Activated naive CD8-positive, alpha-beta T cell treated with anti-CD3 and anti-CD28 coated beads, Interleukin-2, amount 50 U/mL, for 24 hours (primary cell): Measurements from ENCODE around the gene DNPH1.

Experiments
- ATAC-seq: fragments of 150-1000 bp; cut with Tn5 transposase; one replicate; pipeline ENCODE4 v1.10.0; 2021
- DNase-seq: peaks from one replicate; pipeline ENCODE4 v3.0.0; 2021
- H3K27ac Mint-ChIP-seq: one replicate; pipeline ENCODE4 v1.8.0; 2021; ENCODE audit warnings: mild to moderate bottlenecking, mixed read lengths
- H3K27me3 Mint-ChIP-seq: one replicate; pipeline ENCODE4 v1.8.0; 2021; ENCODE audit warnings: mixed read lengths
- H3K36me3 Mint-ChIP-seq: one replicate; pipeline ENCODE4 v1.8.0; 2021; ENCODE audit warnings: low read depth, mixed read lengths
- H3K4me1 Mint-ChIP-seq: one replicate; pipeline ENCODE4 v1.8.0; 2021; ENCODE audit warnings: mixed read lengths
- H3K4me3 Mint-ChIP-seq: one replicate; pipeline ENCODE4 v1.8.0; 2021; ENCODE audit warnings: mild to moderate bottlenecking, moderate library complexity, mixed read lengths
- H3K9me3 Mint-ChIP-seq: one replicate; pipeline ENCODE4 v1.8.0; 2021; ENCODE audit warnings: mixed read lengths

The DNPH1 gene

GRCh38 chr6:43219814-43220213 lies 9.5 kb downstream of the DNPH1 start:
- Mint-ChIP-seq H3K27ac (no peak overlapping the region), H3K4me1 (peaks cover 31% of the 10 kb centered on the region), H3K36me3 (peaks cover 21% of the 10 kb centered on the region), H3K9me3 (no peaks in the 10 kb centered on the region), H3K4me3 (no peak overlapping the region), H3K27me3 (no peaks in the 10 kb centered on the region)
- ATAC-seq = no peak
- no peak for DNase-seq

DNA sequence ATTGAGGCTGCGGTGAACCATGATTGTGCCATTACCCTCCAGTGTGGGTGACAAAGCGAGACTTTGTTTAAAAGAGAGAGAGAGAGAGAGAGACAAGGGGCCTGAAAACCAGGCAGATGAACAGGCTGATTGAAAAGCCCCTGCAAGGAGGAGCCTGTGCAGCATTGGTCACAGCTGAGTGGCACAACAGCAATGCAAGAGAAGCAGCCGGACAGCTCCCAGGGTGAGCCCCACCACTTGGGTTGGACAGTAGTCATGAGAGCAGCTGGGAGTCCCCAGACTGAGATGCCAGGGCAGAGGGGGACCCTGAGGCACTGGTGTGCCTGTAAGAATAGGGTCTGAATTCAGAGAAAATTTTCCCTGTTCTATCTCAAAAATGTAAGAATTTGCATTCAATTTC lies 10.2 kb downstream of the DNPH1 start:
- H3K9me3 Mint-ChIP-seq = no peaks in the 10 kb centered on the region
- ATAC-seq (no peak), DNase-seq (no peak)
- H3K4me1 Mint-ChIP-seq = peaks cover 24% of the 10 kb centered on the region
- peaks cover 19% of the 10 kb centered on the region for H3K36me3 Mint-ChIP-seq
- no peaks in the 10 kb centered on the region for H3K27me3 Mint-ChIP-seq
- H3K27ac Mint-ChIP-seq = no peak overlapping the region
- H3K4me3 Mint-ChIP-seq = no peak overlapping the region

GRCh38 chr6:43217351-43217750 lies 11.9 kb downstream of the DNPH1 start:
- Mint-ChIP-seq H3K4me1 (peaks cover 11% of the 10 kb centered on the region), H3K9me3 (no peaks in the 10 kb centered on the region), H3K27me3 (no peaks in the 10 kb centered on the region), H3K27ac (no peak overlapping the region), H3K4me3 (no peak overlapping the region), H3K36me3 (peaks cover 17% of the 10 kb centered on the region)
- DNase-seq (no peak), ATAC-seq (no peak)

DNA sequence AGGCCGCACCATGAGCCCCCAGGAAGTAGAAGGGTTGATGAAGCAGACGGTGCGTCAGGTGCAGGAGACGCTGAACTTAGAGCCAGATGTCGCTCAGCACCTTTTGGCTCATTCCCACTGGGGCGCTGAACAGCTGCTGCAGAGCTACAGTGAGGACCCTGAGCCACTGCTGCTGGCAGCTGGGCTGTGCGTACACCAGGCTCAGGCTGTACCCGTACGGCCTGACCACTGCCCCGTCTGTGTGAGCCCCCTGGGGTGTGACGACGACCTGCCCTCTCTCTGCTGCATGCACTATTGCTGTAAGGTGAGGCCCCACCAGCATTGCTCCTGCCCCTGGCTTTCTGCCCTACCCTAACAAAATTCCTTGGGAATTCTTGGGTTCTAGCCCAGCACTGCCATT lies 13.1 kb downstream of the DNPH1 start:
- no peaks in the 10 kb centered on the region for H3K27me3 Mint-ChIP-seq
- H3K36me3 Mint-ChIP-seq = peaks cover 15% of the 10 kb centered on the region
- no peaks in the 10 kb centered on the region for H3K9me3 Mint-ChIP-seq
- ATAC-seq (no peak), DNase-seq (no peak)
- H3K4me1 Mint-ChIP-seq = peaks cover 3% of the 10 kb centered on the region
- no peak overlapping the region for H3K4me3 Mint-ChIP-seq
- H3K27ac Mint-ChIP-seq = no peak overlapping the region

- Mint-ChIP-seq H3K9me3 (no peaks in the 10 kb centered on the region), H3K4me3 (no peak overlapping the region), H3K27me3 (no peaks in the 10 kb centered on the region), H3K4me1 (no peaks in the 10 kb centered on the region), H3K27ac (no peak overlapping the region), H3K36me3 (peaks cover 12% of the 10 kb centered on the region)
- DNase-seq (no peak), ATAC-seq (no peak)
Observed at GRCh38 chr6:43215066-43215465, 14.2 kb downstream of the DNPH1 start.

GRCh38 chr6:43213431-43213830 lies 15.8 kb downstream of the DNPH1 start:
- Mint-ChIP-seq H3K36me3 (peaks cover 8% of the 10 kb centered on the region), H3K27ac (no peak overlapping the region), H3K9me3 (no peaks in the 10 kb centered on the region), H3K27me3 (no peaks in the 10 kb centered on the region), H3K4me1 (no peaks in the 10 kb centered on the region), H3K4me3 (no peak overlapping the region)
- DNase-seq (no peak), ATAC-seq (no peak)

- Mint-ChIP-seq H3K27me3 (no peaks in the 10 kb centered on the region), H3K27ac (no peak overlapping the region), H3K4me1 (no peaks in the 10 kb centered on the region), H3K9me3 (no peaks in the 10 kb centered on the region), H3K36me3 (peaks cover 8% of the 10 kb centered on the region), H3K4me3 (no peak overlapping the region)
- ATAC-seq (no peak), DNase-seq (no peak)
Observed at GRCh38 chr6:43211955-43212354, 17.3 kb downstream of the DNPH1 start.

- Mint-ChIP-seq H3K27ac (no peak overlapping the region), H3K36me3 (peaks cover 7% of the 10 kb centered on the region), H3K27me3 (no peaks in the 10 kb centered on the region), H3K4me3 (no peak overlapping the region), H3K4me1 (no peaks in the 10 kb centered on the region), H3K9me3 (no peaks in the 10 kb centered on the region)
- DNase-seq (no peak), ATAC-seq (no peak)
Observed at GRCh38 chr6:43207286-43207685, 22.0 kb downstream of the DNPH1 start.

- Mint-ChIP-seq H3K27ac (no peak overlapping the region), H3K36me3 (peaks cover 7% of the 10 kb centered on the region), H3K4me3 (no peak overlapping the region), H3K9me3 (no peaks in the 10 kb centered on the region), H3K27me3 (no peaks in the 10 kb centered on the region), H3K4me1 (no peaks in the 10 kb centered on the region)
- ATAC-seq (no peak), DNase-seq (no peak)
Observed at GRCh38 chr6:43205849-43206248, 23.4 kb downstream of the DNPH1 start.

DNA sequence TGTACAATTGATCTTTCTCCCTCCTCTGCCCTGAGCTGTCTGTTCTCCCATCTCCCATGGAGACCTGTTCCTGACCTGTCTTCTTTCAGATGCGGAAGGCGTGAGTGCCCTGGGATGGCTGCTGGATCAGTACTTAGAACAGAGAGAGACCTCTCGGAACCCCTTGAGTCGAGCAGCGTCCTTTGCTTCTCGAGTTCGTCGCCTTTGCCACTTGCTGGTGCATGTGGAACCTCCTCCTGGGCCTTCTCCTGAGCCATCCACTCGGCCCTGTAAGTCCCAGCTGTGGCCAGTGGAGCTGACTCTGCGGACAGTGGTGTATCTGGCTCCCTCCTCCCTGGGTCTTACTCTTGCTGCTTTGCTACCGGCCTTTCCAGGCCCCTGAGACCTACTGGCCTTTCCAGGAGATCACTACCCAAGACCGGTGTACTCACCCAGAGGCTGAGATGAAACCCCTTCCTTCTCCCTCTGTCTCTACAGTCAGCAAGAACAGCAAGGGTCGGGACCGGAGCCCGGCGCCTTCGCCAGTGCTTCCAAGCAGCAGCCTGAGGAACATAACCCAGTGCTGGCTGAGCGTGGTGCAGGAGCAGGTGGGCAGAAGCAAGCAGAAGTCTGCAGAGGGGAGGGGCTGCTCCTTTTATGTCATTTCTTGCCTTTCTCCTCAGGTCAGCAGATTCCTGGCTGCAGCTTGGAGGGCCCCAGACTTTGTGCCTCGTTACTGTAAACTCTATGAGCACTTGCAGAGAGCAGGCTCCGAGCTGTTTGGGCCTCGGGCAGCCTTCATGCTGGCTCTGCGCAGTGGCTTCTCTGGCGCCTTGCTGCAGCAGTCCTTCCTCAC lies 24.8 kb downstream of the DNPH1 start:
- no peaks in the 10 kb centered on the region for H3K4me1 Mint-ChIP-seq
- H3K9me3 Mint-ChIP-seq = no peaks in the 10 kb centered on the region
- no peak overlapping the region for H3K27ac Mint-ChIP-seq
- ATAC-seq (no peak), DNase-seq (no peak)
- H3K27me3 Mint-ChIP-seq = no peaks in the 10 kb centered on the region
- H3K4me3 Mint-ChIP-seq = no peak overlapping the region
- peaks cover 10% of the 10 kb centered on the region for H3K36me3 Mint-ChIP-seq

DNA sequence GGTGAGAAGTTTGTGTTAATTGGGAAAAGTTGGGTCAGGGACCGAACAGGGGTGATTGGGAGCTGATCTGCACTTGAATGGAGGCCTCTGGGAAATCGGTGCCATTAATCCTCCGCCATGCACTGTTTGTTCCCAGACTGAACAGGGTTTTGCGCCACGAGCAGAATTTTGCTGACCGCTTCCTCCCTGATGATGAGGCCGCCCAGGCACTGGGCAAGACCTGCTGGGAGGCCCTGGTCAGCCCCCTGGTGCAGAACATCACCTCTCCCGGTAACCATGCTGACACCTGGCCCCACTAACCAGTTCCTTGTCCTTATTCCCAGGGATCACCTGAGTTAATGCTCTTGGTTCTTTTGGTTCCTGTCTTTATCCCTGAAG lies 25.6 kb downstream of the DNPH1 start:
- H3K4me1 Mint-ChIP-seq = no peaks in the 10 kb centered on the region
- ATAC-seq (no peak), DNase-seq (no peak)
- H3K36me3 Mint-ChIP-seq = peaks cover 10% of the 10 kb centered on the region
- no peaks in the 10 kb centered on the region for H3K27me3 Mint-ChIP-seq
- H3K4me3 Mint-ChIP-seq = no peak overlapping the region
- no peaks in the 10 kb centered on the region for H3K9me3 Mint-ChIP-seq
- no peak overlapping the region for H3K27ac Mint-ChIP-seq

- H3K36me3 Mint-ChIP-seq = peaks cover 10% of the 10 kb centered on the region
- ATAC-seq (no peak), DNase-seq (no peak)
- no peaks in the 10 kb centered on the region for H3K9me3 Mint-ChIP-seq
- no peak overlapping the region for H3K27ac Mint-ChIP-seq
- no peaks in the 10 kb centered on the region for H3K27me3 Mint-ChIP-seq
- H3K4me1 Mint-ChIP-seq = no peaks in the 10 kb centered on the region
- H3K4me3 Mint-ChIP-seq = no peak overlapping the region
Observed at GRCh38 chr6:43203029-43203717, 26.1 kb downstream of the DNPH1 start.

- no peak for DNase-seq
- Mint-ChIP-seq H3K36me3 (peaks cover 8% of the 10 kb centered on the region), H3K4me3 (no peak overlapping the region), H3K9me3 (no peaks in the 10 kb centered on the region), H3K27ac (no peak overlapping the region), H3K4me1 (no peaks in the 10 kb centered on the region), H3K27me3 (no peaks in the 10 kb centered on the region)
- ATAC-seq = no peak
Observed at GRCh38 chr6:43202451-43202850, 26.8 kb downstream of the DNPH1 start.

- Mint-ChIP-seq H3K27me3 (no peaks in the 10 kb centered on the region), H3K27ac (no peak overlapping the region), H3K4me1 (no peaks in the 10 kb centered on the region), H3K4me3 (no peak overlapping the region), H3K36me3 (peaks cover 14% of the 10 kb centered on the region), H3K9me3 (no peaks in the 10 kb centered on the region)
- DNase-seq (no peak), ATAC-seq (no peak)
Observed at GRCh38 chr6:43200541-43200940, 28.7 kb downstream of the DNPH1 start.

- no peak overlapping the region for H3K27ac Mint-ChIP-seq
- H3K27me3 Mint-ChIP-seq = no peaks in the 10 kb centered on the region
- no peaks in the 10 kb centered on the region for H3K9me3 Mint-ChIP-seq
- H3K4me3 Mint-ChIP-seq = no peak overlapping the region
- no peak for DNase-seq
- no peak for ATAC-seq
- H3K36me3 Mint-ChIP-seq = peaks cover 11% of the 10 kb centered on the region
- no peaks in the 10 kb centered on the region for H3K4me1 Mint-ChIP-seq
Observed at GRCh38 chr6:43199912-43200311, 29.4 kb downstream of the DNPH1 start.
